Measurements from ENCODE around the gene FNTB.
"Not testable (repeated sequence)": the region's sequence is repeated elsewhere in the genome, so short reads cannot be mapped to it uniquely, and the experiment has no call there.

Gene FNTB

DNA sequence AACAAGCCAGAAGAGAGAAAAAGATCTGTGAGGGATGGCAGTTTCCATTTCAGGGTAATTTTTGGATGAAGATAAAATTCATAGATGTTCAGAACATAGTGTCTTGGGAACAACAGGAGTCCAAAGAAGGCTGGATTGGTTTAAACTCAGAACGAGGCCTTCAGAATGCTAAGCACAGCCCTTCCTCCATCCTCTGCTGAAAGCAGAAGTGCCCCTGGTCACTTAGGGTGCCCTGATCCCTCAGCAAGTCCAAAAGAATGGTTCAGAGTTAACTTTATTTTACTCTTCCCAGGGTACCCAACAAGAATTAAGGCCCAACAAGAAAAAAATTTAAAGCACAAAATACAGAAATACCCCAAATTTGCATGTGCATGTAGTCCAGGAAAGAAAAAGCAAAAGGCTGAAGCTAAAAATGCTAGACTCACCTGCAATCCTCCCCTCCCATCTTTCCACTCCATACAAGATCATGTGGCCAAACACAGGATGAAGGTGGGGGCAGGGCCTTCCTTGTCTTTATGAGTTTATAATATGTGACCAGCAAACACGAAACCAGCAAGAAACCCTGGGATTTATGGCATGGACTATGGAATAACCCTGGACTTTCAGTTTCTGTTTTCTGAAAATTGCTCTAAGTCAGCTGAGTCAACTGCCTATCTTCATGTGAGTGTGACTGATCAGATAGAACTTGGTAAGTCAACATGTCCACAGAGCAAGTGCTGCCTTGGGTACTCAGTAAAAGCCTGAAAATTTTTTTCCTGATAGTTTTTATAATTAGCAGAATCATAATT, 94.5 kb downstream of the FNTB start:
- Mint-ChIP-seq H3K36me3 (ENCODE audit: low read depth) (peaks cover 81% of the 10 kb centered on the region), H3K27ac (no peak overlapping the region), H3K4me1 (no peaks in the 10 kb centered on the region), H3K9me3 (peaks cover 9% of the 10 kb centered on the region), H3K27me3 (ENCODE audit: low read depth, poor library complexity) (peaks cover 3% of the 10 kb centered on the region), H3K4me3 (no peak overlapping the region)
- TF ChIP-seq, protein P1, sequence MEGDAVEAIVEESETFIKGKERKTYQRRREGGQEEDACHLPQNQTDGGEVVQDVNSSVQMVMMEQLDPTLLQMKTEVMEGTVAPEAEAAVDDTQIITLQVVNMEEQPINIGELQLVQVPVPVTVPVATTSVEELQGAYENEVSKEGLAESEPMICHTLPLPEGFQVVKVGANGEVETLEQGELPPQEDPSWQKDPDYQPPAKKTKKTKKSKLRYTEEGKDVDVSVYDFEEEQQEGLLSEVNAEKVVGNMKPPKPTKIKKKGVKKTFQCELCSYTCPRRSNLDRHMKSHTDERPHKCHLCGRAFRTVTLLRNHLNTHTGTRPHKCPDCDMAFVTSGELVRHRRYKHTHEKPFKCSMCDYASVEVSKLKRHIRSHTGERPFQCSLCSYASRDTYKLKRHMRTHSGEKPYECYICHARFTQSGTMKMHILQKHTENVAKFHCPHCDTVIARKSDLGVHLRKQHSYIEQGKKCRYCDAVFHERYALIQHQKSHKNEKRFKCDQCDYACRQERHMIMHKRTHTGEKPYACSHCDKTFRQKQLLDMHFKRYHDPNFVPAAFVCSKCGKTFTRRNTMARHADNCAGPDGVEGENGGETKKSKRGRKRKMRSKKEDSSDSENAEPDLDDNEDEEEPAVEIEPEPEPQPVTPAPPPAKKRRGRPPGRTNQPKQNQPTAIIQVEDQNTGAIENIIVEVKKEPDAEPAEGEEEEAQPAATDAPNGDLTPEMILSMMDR (IDR thresholded peaks at IDR 0.05): no peak
- no peak for DNase-seq

DNA sequence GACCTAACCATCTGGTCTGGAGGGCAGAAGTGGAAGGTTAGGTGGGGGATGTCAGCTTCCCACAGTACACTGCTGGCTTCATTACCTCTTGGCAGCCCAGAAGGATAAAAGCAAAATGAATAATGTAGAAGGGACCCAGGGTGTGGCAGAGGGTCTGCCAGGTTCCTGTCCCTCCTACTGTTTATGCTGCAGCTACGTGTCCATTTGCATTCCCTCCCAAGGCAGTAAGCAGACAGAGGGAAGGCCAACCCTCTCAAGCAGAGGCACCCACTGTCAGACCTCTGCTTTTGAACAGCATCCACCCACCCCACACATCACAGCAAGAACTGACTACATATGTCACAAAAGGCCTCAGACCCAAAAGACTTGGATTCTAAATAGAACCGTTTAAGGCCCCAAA, 96.2 kb downstream of the FNTB start:
- TF ChIP-seq, protein P1 (IDR thresholded peaks at IDR 0.05): no peak
- no peak overlapping the region for H3K27ac Mint-ChIP-seq
- H3K36me3 Mint-ChIP-seq (ENCODE audit: low read depth): peaks cover 84% of the 10 kb centered on the region

DNA sequence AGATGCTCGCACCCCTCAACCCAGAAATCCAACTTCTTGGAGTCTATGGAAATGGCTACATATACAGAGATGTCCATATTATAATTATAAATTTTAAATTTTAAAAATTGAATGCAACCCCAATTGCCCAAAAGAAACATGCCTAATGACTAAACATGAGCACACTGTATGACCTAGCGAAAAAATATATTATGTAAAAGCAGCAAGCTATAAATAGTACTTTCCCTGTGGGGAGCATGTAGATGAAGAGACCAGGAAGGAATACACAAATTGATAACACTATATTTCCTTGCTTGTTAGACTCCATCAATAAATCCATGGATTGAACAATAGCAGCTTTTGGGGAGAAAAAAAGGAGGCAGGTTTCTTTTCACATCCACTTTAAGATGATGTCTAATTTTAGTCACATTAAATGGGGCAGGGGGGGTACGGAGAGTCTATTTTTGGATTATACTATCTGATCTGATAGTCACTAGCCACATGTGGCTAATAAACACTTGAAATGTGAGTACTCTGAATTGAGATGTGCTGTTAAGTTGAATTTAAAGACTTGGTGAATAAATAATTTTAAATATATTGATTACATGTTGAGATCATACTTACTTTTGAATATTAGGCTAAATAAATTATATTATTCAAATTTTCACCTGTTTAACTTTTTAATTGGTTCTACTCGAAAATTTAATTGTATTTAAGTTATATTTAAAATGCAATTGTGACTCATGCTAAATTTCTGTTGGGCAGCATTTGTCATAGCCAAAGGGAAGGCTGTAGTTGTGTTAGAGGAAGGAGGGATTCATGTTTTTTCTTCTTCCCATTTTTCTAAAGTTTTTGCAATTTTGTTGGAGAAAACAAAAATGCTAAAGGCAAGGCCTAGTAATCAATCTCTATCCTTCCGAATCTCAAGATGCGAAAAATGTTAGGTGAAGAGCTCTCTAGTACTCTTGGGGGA, 98.1 kb downstream of the FNTB start:
- H3K36me3 Mint-ChIP-seq (ENCODE audit: low read depth): peaks cover 95% of the 10 kb centered on the region

More for the DNA sequence above, 96.2 kb downstream of the FNTB start:
- H3K4me1 Mint-ChIP-seq: no peaks in the 10 kb centered on the region
- no peak for DNase-seq
- H3K27me3 Mint-ChIP-seq (ENCODE audit: low read depth, poor library complexity): peaks cover 3% of the 10 kb centered on the region
- H3K9me3 Mint-ChIP-seq: peaks cover 27% of the 10 kb centered on the region
- H3K4me3 Mint-ChIP-seq: no peak overlapping the region

DNA sequence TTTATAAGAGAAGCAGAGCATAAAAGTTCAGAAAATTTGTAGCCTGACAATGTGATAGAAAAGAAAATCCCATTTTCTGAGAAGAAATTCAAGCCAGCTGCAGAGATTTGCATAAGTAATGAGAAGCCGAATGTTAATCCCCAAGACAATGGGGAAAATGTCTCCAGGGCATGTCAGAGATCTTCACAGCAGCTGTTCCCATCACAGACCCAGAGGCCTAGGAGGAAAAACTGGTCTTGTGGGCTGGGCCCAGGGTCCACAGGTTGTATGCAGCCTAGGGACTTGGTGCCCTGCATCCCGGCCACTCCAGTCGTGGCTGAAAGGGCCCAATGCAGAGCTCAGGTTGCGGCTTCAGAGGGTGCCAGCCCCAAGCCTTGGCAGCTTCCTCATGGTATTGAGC, 100.0 kb downstream of the FNTB start:
- DNase-seq; H3K4me1 Mint-ChIP-seq; H3K27ac Mint-ChIP-seq; H3K4me3 Mint-ChIP-seq; H3K27me3 Mint-ChIP-seq (ENCODE audit: low read depth, poor library complexity): not testable (repeated sequence)
- Mint-ChIP-seq H3K9me3 (peaks cover 40% of the 10 kb centered on the region), H3K36me3 (ENCODE audit: low read depth) (peaks cover 94% of the 10 kb centered on the region)

More for the DNA sequence above, 98.1 kb downstream of the FNTB start:
- H3K27me3 Mint-ChIP-seq (ENCODE audit: low read depth, poor library complexity): peaks cover 3% of the 10 kb centered on the region
- TF ChIP-seq, protein P1 (IDR thresholded peaks at IDR 0.05): no peak
- H3K9me3 Mint-ChIP-seq: peaks cover 40% of the 10 kb centered on the region
- H3K4me1 Mint-ChIP-seq: no peaks in the 10 kb centered on the region
- H3K27ac Mint-ChIP-seq: no peak overlapping the region
- no peak for DNase-seq
- no peak overlapping the region for H3K4me3 Mint-ChIP-seq

DNA sequence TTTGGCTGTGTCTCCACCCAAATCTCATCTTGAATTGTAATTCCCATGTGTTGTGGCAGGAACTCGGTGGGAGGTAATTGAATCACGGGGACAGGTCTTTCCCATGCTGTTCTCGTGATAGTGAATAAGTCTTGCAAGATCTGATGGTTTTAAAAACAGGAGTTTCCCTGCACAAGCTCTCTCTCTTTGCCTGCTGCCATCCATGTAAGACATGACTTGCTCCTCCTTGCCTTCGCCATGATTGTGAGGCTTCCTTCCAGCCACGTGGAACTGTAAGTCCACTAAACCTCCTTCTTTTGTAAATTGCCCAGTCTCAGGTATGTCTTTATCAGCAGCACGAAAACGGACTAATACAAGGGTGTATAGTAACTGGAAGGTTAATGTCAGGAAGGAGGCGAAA, 101.1 kb downstream of the FNTB start:
- H3K4me3 Mint-ChIP-seq; H3K27ac Mint-ChIP-seq; H3K27me3 Mint-ChIP-seq (ENCODE audit: low read depth, poor library complexity); DNase-seq; H3K4me1 Mint-ChIP-seq: not testable (repeated sequence)
- Mint-ChIP-seq H3K9me3 (peaks cover 40% of the 10 kb centered on the region), H3K36me3 (ENCODE audit: low read depth) (peaks cover 88% of the 10 kb centered on the region)

DNA sequence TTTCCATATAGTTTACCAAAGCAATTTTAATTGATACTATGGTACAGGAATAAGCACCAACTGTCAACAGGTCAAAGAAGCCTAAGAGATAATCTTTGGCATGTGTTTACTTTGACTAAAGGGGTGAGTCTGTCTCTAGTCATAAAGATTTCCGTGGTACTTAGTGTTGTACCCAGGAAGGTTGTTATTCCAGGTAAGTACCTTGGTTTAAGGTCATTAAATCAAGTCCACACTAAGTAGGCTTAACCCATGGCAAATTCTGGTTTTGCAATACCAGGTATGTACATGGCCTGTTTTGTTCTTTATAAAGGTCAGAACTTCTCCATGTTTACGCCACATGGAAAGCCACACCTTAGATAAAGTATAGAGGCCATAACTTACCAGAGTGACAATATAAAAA, 105.7 kb downstream of the FNTB start:
- Mint-ChIP-seq H3K27ac (no peak overlapping the region), H3K27me3 (ENCODE audit: low read depth, poor library complexity) (no peaks in the 10 kb centered on the region), H3K4me1 (peaks cover 12% of the 10 kb centered on the region), H3K36me3 (ENCODE audit: low read depth) (peaks cover 74% of the 10 kb centered on the region), H3K9me3 (peaks cover 19% of the 10 kb centered on the region), H3K4me3 (no peak overlapping the region)
- no peak for DNase-seq
- TF ChIP-seq, protein P1 (IDR thresholded peaks at IDR 0.05): no peak
